Measurements from ENCODE around the gene LILRB4. TPM values are rescaled to one million over a fixed set of nuclear protein-coding genes. Genes with fewer than 3 reads are reported as not detected.

LILRB4 gene
- total and polyA plus RNA-seq, 9 of the 15 experiments (the other 6 are each of a cell fraction or from before 2014, with no cell fraction given), result not detected

GRCh38 chr19:54691582-54692297 lies 29.0 kb downstream of the LILRB4 start:
- ChIA-PET CTCF (ENCODE audit: low intra/inter-chr PET ratio) (no interaction called here), POLR2A (no interaction called here)
- H3K4me2 ChIP-seq (ENCODE audit: insufficient read depth, low read length), result no peak overlapping the region
- no peak overlapping the region for H2AFZ ChIP-seq (ENCODE audit: low read depth, low read length)
- H3K27me3 ChIP-seq (ENCODE audit: control insufficient read depth in 2 of 2, insufficient read depth in 2 of 2, low read length in 2 of 2), result no peaks in the 10 kb centered on the region; a peak in 1 of 5 replicates
- no peak overlapping the region for H3K27ac ChIP-seq (ENCODE audit: extremely low read depth, low read depth, low read length)
- no peaks in the 10 kb centered on the region for H3K36me3 ChIP-seq (ENCODE audit: control insufficient read depth, insufficient read depth, low read length)
- TF ChIP-seq LCOR (CRISPR knock-in tag; IDR thresholded peaks at IDR 0.05), result no peak
- TF ChIP-seq MEF2D (tag; conservative IDR thresholded peaks at IDR 0.05; ENCODE audit: low read depth), result no peak
- TF ChIP-seq MTA2 (IDR thresholded peaks at IDR 0.05; ENCODE audit: low read depth), result no peak
- TF ChIP-seq ZKSCAN3 (CRISPR knock-in tag; IDR thresholded peaks at IDR 0.05), result no peak
- peak; percentile 96 for TF ChIP-seq CEBPB (tag; IDR thresholded peaks at IDR 0.05)
- TF ChIP-seq RBBP5 (IDR thresholded peaks at IDR 0.05; ENCODE audit: borderline replicate concordance, insufficient read depth, low read length, poor library complexity, severe bottlenecking), result no peak
- TF ChIP-seq ZFP30 (CRISPR knock-in tag; IDR thresholded peaks at IDR 0.05; ENCODE audit: borderline replicate concordance), result no peak
- peak; percentile 56; the same call in 1 of the 2 replicates for TF ChIP-seq CEBPG (CRISPR knock-in tag; IDR thresholded peaks at IDR 0.05)
- peak; percentile 53 to 76 for TF ChIP-seq CEBPG (tag; conservative IDR thresholded peaks at IDR 0.05 in 1 of 2, IDR thresholded peaks at IDR 0.05 in 1 of 2)
- no peak for TF ChIP-seq TARDBP (IDR thresholded peaks at IDR 0.05)
- TF ChIP-seq ZNF57 (CRISPR knock-in tag; IDR thresholded peaks at IDR 0.05), result no peak
- TF ChIP-seq NCOA6 (IDR thresholded peaks at IDR 0.05), result no peak
- no peak for TF ChIP-seq ZNF134 (CRISPR knock-in tag; conservative IDR thresholded peaks at IDR 0.05)
- TF ChIP-seq ZBTB34 (CRISPR knock-in tag; IDR thresholded peaks at IDR 0.05), result no peak
- no peaks in the 10 kb centered on the region for H3K79me2 ChIP-seq (ENCODE audit: control insufficient read depth, insufficient read depth, low read length)
- WGBS (ENCODE audit: insufficient coverage, low coverage, missing lambda C conversion rate), result 47% methylated on average over 9 of the region's 9 CpGs
- no TSS peak for BruUV-seq (replicated peaks)
- no peaks in the 10 kb centered on the region for H3K9me3 ChIP-seq (replicated peaks; ENCODE audit: control insufficient read depth, insufficient read depth, low read depth, low read length)
- FAIRE-seq (no peak), ATAC-seq (no peak), DNase-seq (ENCODE audit: extremely low read depth in 1 of 4, low spot score in 3 of 4) (no peak)
- peaks cover 17 to 26% of the 10 kb centered on the region in 2 experiments; a peak in 4 of 5 replicates for H3K4me1 ChIP-seq (replicated peaks in 1 of 2; ENCODE audit: control insufficient read depth in 2 of 2, insufficient read depth in 2 of 2, low read length in 2 of 2)
- intact Hi-C loops (cut with micrococcal nuclease), result no loop called here
- no peak overlapping the region for H3K9ac ChIP-seq (ENCODE audit: insufficient read depth in 1 of 2, low read depth in 2 of 2, low read length in 2 of 2)
- no peaks in the 10 kb centered on the region for H3K9me1 ChIP-seq (ENCODE audit: control insufficient read depth, insufficient read depth, low read length)
- H3K4me3 ChIP-seq, result no peak overlapping the region
- in situ Hi-C loops (cut with MboI), result no loop called here
- H4K20me1 ChIP-seq (replicated peaks; ENCODE audit: control insufficient read depth, insufficient read depth, low read length), result no peaks in the 10 kb centered on the region

Measured in K562 (cell line).